Tibial artery (tissue), 4 donors: ENCODE measurements around the gene SLC25A10.

Experiments
- DNase-seq, 2 donors: peaks; one replicate each; pipeline ENCODE4 v3.0.0-alpha.2; 2019
- H3K27ac ChIP-seq, 2 donors: fragments of 200-600 bp; sonication (generic) in 1 of 2; 1 replicate in 1 of 2; 2 replicates in 1 of 2; pipeline ENCODE4 v1.5.1; 2018 to 2019; ENCODE audit warnings: mild to moderate bottlenecking in 1 of 2
- H3K27me3 ChIP-seq, 2 donors: fragments of 200-600 bp; sonication (generic) in 1 of 2; one replicate each; pipeline versions ENCODE4 v1.5.1 to v1.6.0; 2016 to 2019
- H3K36me3 ChIP-seq, 3 donors: fragments of 200-600 bp; sonication (generic) in 2 of 3; one replicate each; pipeline ENCODE4 v1.5.1; 2016 to 2019; ENCODE audit warnings: mild to moderate bottlenecking in 2 of 3
- H3K4me1 ChIP-seq, 4 donors: fragments of 200-600 bp; sonication (generic) in 2 of 4; 1 replicate in 3 of 4; 2 replicates in 1 of 4; pipeline ENCODE4 v1.5.1; 2016 to 2019
- H3K4me3 ChIP-seq, 2 donors: fragments of 200-600 bp; sonication (generic) in 1 of 2; 1 replicate in 1 of 2; 2 replicates in 1 of 2; pipeline ENCODE4 v1.5.1; 2018 to 2019; ENCODE audit warnings: mild to moderate bottlenecking in 2 of 2
- H3K9me3 ChIP-seq, 3 donors: fragments of 200-600 bp; sonication (generic) in 1 of 3; one replicate each; pipeline ENCODE4 v1.5.1; 2016 to 2019
- intact Hi-C: fragments of 100-400 bp; cut with DNase I; formaldehyde crosslinking; loops from one replicate; pipeline ENCODE4 v1.15.0; 2023; ENCODE audit warnings: low total_unique reads
- TF ChIP-seq, protein P1 (sequence below), 2 experiments: fragments of 200-600 bp in 1 of 2; fragments of 450-650 bp in 1 of 2; IDR thresholded peaks; one replicate each; pipeline ENCODE4 v1.5.1; 2017 to 2019; ENCODE audit warnings: antibody characterized with exemption in 2 of 2, mild to moderate bottlenecking in 1 of 2, moderate library complexity in 1 of 2

The SLC25A10 gene

GRCh38 chr17:81717049-81717765 is 5.1 kb downstream of the SLC25A10 start:
- intact Hi-C loops: no loop called here
- Histone ChIP-seq H3K27me3 (peaks cover 0 to 2% of the 10 kb centered on the region in 2 donors), H3K27ac (no peak overlapping the region), H3K4me3 (no peak overlapping the region), H3K36me3 (peaks cover 0 to 34% (median 0%) of the 10 kb centered on the region in 3 donors), H3K9me3 (no peaks in the 10 kb centered on the region), H3K4me1 (peaks cover 0 to 25% (median 12%) of the 10 kb centered on the region in 4 donors)
- no peak for DNase-seq
- TF ChIP-seq, protein P1, sequence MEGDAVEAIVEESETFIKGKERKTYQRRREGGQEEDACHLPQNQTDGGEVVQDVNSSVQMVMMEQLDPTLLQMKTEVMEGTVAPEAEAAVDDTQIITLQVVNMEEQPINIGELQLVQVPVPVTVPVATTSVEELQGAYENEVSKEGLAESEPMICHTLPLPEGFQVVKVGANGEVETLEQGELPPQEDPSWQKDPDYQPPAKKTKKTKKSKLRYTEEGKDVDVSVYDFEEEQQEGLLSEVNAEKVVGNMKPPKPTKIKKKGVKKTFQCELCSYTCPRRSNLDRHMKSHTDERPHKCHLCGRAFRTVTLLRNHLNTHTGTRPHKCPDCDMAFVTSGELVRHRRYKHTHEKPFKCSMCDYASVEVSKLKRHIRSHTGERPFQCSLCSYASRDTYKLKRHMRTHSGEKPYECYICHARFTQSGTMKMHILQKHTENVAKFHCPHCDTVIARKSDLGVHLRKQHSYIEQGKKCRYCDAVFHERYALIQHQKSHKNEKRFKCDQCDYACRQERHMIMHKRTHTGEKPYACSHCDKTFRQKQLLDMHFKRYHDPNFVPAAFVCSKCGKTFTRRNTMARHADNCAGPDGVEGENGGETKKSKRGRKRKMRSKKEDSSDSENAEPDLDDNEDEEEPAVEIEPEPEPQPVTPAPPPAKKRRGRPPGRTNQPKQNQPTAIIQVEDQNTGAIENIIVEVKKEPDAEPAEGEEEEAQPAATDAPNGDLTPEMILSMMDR (IDR thresholded peaks at IDR 0.05): no peak

DNA sequence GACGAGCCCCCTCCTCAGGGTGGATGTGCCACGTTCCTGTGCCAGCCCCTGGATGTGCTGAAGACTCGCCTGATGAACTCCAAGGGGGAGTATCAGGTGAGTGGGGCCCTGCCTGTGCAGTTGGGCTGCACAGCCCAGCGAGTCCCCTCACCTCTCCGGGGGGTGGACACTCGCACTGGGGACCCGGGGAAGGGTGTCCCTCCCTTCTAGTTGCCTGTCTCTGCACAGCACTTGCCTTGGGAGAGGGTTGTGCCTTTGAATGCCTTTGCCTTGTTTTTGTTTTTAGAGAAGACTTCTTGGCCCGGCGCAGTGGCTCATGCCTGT is 5.6 kb downstream of the SLC25A10 start:
- intact Hi-C loops: no loop called here
- no peak for DNase-seq
- peaks cover 0 to 34% (median 0%) of the 10 kb centered on the region in 3 donors for H3K36me3 ChIP-seq

DNA sequence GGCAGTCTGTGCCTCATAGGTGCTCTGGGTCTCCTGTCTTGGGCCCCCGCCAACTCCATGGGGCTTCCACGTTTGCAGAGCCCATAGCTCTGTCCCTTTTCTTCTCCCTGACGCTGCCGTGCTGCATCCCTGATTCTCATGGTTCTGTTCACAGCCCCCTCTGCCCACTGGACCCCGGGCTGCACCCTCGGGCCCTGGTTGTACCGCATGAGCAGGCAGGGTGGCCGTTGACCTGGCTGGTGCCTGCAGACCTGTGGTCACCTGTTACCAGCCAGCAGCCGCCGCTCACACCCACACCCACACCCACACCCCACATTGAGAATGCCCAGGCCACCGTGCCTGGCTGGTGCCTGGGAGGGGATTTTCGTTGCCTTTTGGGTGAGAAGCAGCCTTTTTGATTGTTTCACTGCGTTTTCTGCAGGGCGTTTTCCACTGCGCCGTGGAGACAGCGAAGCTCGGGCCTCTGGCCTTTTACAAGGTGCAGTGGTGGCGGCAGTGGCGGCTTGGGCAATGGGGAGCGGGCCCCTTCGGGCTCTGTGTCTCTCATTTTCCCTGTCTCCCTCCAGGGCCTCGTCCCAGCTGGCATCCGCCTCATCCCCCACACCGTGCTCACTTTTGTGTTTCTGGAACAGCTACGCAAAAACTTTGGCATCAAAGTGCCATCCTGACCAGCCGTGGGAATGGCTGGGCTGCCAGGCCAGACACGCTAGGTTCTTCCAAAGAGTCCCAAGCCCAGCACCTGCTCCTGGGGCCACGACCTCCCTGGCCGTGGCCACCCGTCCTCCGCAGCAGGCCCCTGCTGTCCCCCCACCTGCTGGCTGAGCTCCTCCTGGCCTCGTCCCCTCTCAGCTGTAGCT is 7.6 kb downstream of the SLC25A10 start:
- Histone ChIP-seq H3K4me3 (no peak overlapping the region), H3K4me1 (peaks cover 0 to 16% (median 8%) of the 10 kb centered on the region in 4 donors), H3K27me3 (peaks cover 0 to 8% of the 10 kb centered on the region in 2 donors), H3K36me3 (peaks cover 0 to 34% (median 0%) of the 10 kb centered on the region in 3 donors), H3K9me3 (no peaks in the 10 kb centered on the region), H3K27ac (no peak overlapping the region)
- DNase-seq: no peak
- intact Hi-C loops: no loop called here
- TF ChIP-seq, protein P1 (IDR thresholded peaks at IDR 0.05): no peak

More for the DNA sequence above, 5.6 kb downstream of the SLC25A10 start:
- TF ChIP-seq, protein P1 (IDR thresholded peaks at IDR 0.05): no peak
- peaks cover 0 to 4% of the 10 kb centered on the region in 2 donors for H3K27me3 ChIP-seq
- H3K27ac ChIP-seq: no peak overlapping the region
- no peaks in the 10 kb centered on the region for H3K9me3 ChIP-seq
- peaks cover 0 to 21% (median 8%) of the 10 kb centered on the region in 4 donors for H3K4me1 ChIP-seq
- H3K4me3 ChIP-seq: no peak overlapping the region

- Histone ChIP-seq H3K4me3 (no peak overlapping the region), H3K9me3 (no peaks in the 10 kb centered on the region), H3K27ac (no peak overlapping the region), H3K27me3 (peaks cover 0 to 12% of the 10 kb centered on the region in 2 donors), H3K36me3 (peaks cover 0 to 34% (median 0%) of the 10 kb centered on the region in 3 donors), H3K4me1 (peaks cover 0 to 14% (median 8%) of the 10 kb centered on the region in 4 donors)
- intact Hi-C loops: no loop called here
- DNase-seq: no peak
- TF ChIP-seq, protein P1 (IDR thresholded peaks at IDR 0.05): no peak
Observed at GRCh38 chr17:81720267-81721071, 8.4 kb downstream of the SLC25A10 start.
